GM23248 (cell line): Measurements from ENCODE around the gene MMP17.

Experiments
- EZH2 ChIP-seq: fragments of 200-600 bp; sonication (generic); IDR thresholded peaks from 2 replicates; pipeline ENCODE4 v1.6.1; 2018; ENCODE audit warnings: antibody characterized with exemption, mild to moderate bottlenecking; ENCODE audit not compliant: insufficient read depth, poor library complexity, severe bottlenecking
- EZH2phosphoT487 ChIP-seq: fragments of 200-600 bp; sonication (generic); IDR thresholded peaks from 2 replicates; pipeline ENCODE4 v1.6.1; 2018; ENCODE audit warnings: antibody characterized with exemption, moderate library complexity, mild to moderate bottlenecking, low read depth; ENCODE audit not compliant: insufficient read depth

DNA sequence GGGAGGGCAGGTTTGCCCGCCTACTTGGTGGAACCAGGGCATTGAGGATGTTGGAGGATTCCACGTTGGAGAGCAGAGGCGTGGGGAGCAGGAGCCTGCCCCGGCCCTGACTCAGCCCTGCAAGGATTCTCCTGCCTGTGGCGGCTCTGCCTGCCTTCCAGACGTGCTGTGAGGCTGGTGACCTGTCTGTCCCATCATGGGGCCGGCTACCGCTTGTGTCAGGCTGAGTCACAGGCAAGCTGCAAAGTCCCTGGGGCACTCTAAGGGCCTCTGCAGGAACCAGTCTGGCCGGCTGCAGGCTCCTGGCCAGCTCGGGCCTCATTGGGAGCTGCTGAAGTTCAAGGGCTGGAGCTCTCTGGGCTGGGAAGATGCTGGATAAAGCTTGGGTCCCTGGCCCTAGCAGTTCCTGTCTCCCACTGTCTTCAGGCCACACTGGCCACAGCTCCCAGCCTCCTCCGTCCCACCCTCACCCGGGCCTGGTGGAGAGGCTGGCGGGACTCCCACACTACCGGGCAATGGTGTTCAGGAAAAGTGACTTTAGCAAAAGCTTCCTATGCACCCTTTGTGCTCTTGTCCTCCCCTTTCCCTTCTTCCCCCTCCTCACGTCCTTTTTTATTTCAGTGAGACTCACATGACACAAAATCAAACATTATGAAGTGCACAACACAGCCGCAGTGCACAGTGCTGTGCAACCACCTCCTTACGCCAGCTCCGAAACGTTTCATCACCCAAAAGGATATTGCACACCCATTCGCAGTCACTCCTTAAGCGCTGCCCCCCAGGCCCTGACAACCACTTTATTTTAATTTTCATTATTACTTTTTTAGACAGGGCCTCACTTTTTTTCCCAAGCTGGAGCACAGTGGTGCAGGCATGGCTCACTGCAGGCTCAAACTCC lies 44.2 kb downstream of the MMP17 start:
- TF ChIP-seq EZH2phosphoT487 = no peak
- TF ChIP-seq EZH2 = no peak
